Endothelial cell (in vitro differentiated cells): ENCODE results near the gene ATXN1. TPM values are rescaled to one million over a fixed set of nuclear protein-coding genes. Genes with fewer than 3 reads are reported as not detected.

ENCODE experiments used
- DNase-seq: peaks from one replicate; pipeline ENCODE4 v3.0.0; 2021; ENCODE audit warnings: low spot score
- H3K27ac Mint-ChIP-seq: one replicate; pipeline ENCODE4 v1.8.0; 2021; ENCODE audit warnings: mixed read lengths, inconsistent platforms; ENCODE audit not compliant: unreplicated experiment
- H3K27me3 Mint-ChIP-seq: one replicate; pipeline ENCODE4 v1.8.0; 2021; ENCODE audit warnings: mild to moderate bottlenecking, moderate library complexity, mixed read lengths, inconsistent platforms; ENCODE audit not compliant: unreplicated experiment
- H3K36me3 Mint-ChIP-seq: one replicate; pipeline ENCODE4 v1.8.0; 2021; ENCODE audit warnings: mild to moderate bottlenecking, low read depth, mixed read lengths, inconsistent platforms; ENCODE audit not compliant: unreplicated experiment
- H3K4me1 Mint-ChIP-seq: one replicate; pipeline ENCODE4 v1.8.0; 2021; ENCODE audit warnings: mild to moderate bottlenecking, mixed read lengths, inconsistent platforms; ENCODE audit not compliant: unreplicated experiment
- H3K4me3 Mint-ChIP-seq: one replicate; pipeline ENCODE4 v1.8.0; 2021; ENCODE audit warnings: mild to moderate bottlenecking, mixed read lengths, inconsistent platforms; ENCODE audit not compliant: unreplicated experiment
- H3K9me3 Mint-ChIP-seq: one replicate; pipeline ENCODE4 v1.8.0; 2021; ENCODE audit warnings: mixed read lengths, inconsistent platforms; ENCODE audit not compliant: unreplicated experiment
- total RNA-seq: library from RNA; stranded (reverse); fragmentation: NEBNext Ultra II Directional; extraction: Animal tissue kit (Norgen Biotek cat#: 25700); gene quantifications from one replicate; pipeline ENCODE4 v1.2.1, GENCODE V29; 2021; ENCODE audit not compliant: unreplicated experiment
- TF ChIP-seq, protein P1 (sequence below): fragments of 200-600 bp; sonication (generic); IDR thresholded peaks from one replicate; pipeline ENCODE4 v1.5.0; 2021; ENCODE audit warnings: antibody characterized with exemption; ENCODE audit not compliant: unreplicated experiment

The ATXN1 gene
- total RNA-seq, 1 donor from 2014 or later: 18.7 TPM

DNA sequence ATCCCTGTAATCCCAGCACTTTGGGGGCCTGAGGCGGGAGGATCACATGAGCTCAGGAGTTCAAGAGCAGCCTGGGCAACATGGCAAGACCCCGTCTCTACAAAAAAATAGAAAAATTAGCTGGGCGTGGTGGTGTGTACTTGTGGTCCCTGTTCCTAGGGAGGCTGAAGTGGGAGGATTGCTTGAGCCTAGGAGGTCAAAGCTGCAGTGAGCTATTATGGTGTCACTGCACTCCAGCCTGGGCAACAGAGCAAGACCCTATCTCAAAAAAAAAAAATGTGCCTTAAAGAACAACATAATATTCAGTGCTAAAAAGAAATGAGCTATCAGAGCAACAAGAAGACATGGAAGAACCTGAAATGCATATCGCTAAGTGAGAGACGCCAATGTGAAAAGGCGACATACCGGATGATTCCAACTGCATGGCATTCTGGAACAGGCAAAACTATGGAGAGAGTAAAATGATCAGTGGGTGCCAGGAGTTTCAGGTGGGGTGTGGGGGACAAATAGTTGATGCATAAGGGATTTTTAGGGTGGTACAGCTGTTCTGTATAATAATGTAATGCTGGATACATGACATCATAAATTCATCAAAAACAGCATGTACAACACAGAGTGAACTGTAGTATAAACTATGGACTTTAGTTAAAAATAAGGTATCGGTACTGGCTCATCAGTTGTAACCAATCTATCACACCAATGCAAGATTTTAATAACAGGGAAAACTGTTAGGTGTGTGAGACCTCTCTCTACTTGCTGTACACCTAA, 442.1 kb downstream of the ATXN1 start:
- TF ChIP-seq, protein P1, sequence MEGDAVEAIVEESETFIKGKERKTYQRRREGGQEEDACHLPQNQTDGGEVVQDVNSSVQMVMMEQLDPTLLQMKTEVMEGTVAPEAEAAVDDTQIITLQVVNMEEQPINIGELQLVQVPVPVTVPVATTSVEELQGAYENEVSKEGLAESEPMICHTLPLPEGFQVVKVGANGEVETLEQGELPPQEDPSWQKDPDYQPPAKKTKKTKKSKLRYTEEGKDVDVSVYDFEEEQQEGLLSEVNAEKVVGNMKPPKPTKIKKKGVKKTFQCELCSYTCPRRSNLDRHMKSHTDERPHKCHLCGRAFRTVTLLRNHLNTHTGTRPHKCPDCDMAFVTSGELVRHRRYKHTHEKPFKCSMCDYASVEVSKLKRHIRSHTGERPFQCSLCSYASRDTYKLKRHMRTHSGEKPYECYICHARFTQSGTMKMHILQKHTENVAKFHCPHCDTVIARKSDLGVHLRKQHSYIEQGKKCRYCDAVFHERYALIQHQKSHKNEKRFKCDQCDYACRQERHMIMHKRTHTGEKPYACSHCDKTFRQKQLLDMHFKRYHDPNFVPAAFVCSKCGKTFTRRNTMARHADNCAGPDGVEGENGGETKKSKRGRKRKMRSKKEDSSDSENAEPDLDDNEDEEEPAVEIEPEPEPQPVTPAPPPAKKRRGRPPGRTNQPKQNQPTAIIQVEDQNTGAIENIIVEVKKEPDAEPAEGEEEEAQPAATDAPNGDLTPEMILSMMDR: no peak
- H3K36me3 Mint-ChIP-seq: no peaks in the 10 kb centered on the region
- DNase-seq: no peak
- H3K27ac Mint-ChIP-seq: peak overlapping the region; percentile 24
- no peaks in the 10 kb centered on the region for H3K27me3 Mint-ChIP-seq
- H3K4me3 Mint-ChIP-seq: no peak overlapping the region
- H3K4me1 Mint-ChIP-seq: peaks cover 6% of the 10 kb centered on the region
- H3K9me3 Mint-ChIP-seq: no peaks in the 10 kb centered on the region

- no peak for DNase-seq
- H3K36me3 Mint-ChIP-seq: no peaks in the 10 kb centered on the region
- H3K27ac Mint-ChIP-seq: no peak overlapping the region
- H3K27me3 Mint-ChIP-seq: no peaks in the 10 kb centered on the region
- H3K4me3 Mint-ChIP-seq: no peak overlapping the region
- TF ChIP-seq, protein P1: no peak
- no peaks in the 10 kb centered on the region for H3K9me3 Mint-ChIP-seq
- H3K4me1 Mint-ChIP-seq: peaks cover 6% of the 10 kb centered on the region
These were observed 442.7 kb downstream of the ATXN1 start for GRCh38 chr6:16318538-16318937.

- Mint-ChIP-seq H3K4me3 (no peak overlapping the region), H3K9me3 (no peaks in the 10 kb centered on the region), H3K4me1 (peaks cover 6% of the 10 kb centered on the region), H3K36me3 (no peaks in the 10 kb centered on the region), H3K27me3 (no peaks in the 10 kb centered on the region), H3K27ac (no peak overlapping the region)
- no peak for DNase-seq
- TF ChIP-seq, protein P1: peak; percentile 91
These were observed 444.5 kb downstream of the ATXN1 start for GRCh38 chr6:16316741-16317251.

- DNase-seq: no peak
- H3K36me3 Mint-ChIP-seq: no peaks in the 10 kb centered on the region
- H3K4me3 Mint-ChIP-seq: no peak overlapping the region
- TF ChIP-seq, protein P1: no peak
- no peaks in the 10 kb centered on the region for H3K9me3 Mint-ChIP-seq
- no peaks in the 10 kb centered on the region for H3K27me3 Mint-ChIP-seq
- no peaks in the 10 kb centered on the region for H3K4me1 Mint-ChIP-seq
- no peak overlapping the region for H3K27ac Mint-ChIP-seq
These were observed 447.0 kb downstream of the ATXN1 start for GRCh38 chr6:16314296-16314695.

- TF ChIP-seq, protein P1: no peak
- no peak overlapping the region for H3K4me3 Mint-ChIP-seq
- H3K36me3 Mint-ChIP-seq: no peaks in the 10 kb centered on the region
- no peak for DNase-seq
- H3K4me1 Mint-ChIP-seq: no peaks in the 10 kb centered on the region
- no peak overlapping the region for H3K27ac Mint-ChIP-seq
- no peaks in the 10 kb centered on the region for H3K9me3 Mint-ChIP-seq
- H3K27me3 Mint-ChIP-seq: no peaks in the 10 kb centered on the region
These were observed 447.5 kb downstream of the ATXN1 start for GRCh38 chr6:16313732-16314131.
